Measurements from ENCODE around the gene CACNA1H. TPM values are rescaled to one million over a fixed set of nuclear protein-coding genes. Genes with fewer than 3 reads are reported as not detected.

CACNA1H gene
- total and polyA plus RNA-seq, 3 donors from 2014 or later: 41.1 to 69.0 (median 55.9) TPM

DNA sequence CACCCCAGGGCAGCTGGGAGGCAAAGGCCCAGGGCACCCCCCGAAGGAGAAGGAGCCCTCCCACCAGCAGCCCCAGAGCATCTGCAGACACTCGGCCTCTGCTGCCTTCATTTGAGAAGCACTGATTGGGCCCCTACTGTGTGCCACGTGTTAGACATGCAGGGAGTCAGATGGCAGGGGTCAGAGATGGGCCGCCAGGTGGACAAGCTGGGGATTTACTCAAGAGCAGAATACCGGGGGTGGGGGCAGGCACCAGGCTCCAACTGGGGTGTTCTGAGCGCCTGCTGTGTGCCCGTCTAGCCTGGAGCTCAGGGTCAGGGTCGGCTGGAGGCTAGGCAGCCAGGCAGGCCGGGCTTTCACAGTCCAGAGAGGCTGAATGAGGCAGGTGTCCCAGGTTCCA lies 53.4 kb downstream of the CACNA1H start:
- H3K36me3 ChIP-seq (ENCODE audit: low read depth, missing control alignments): no peaks in the 10 kb centered on the region
- H3K9me3 ChIP-seq: no peaks in the 10 kb centered on the region
- 60 to 77% methylated on average over 2 to 9 of the region's 9 CpGs for WGBS, 2 donors

DNA sequence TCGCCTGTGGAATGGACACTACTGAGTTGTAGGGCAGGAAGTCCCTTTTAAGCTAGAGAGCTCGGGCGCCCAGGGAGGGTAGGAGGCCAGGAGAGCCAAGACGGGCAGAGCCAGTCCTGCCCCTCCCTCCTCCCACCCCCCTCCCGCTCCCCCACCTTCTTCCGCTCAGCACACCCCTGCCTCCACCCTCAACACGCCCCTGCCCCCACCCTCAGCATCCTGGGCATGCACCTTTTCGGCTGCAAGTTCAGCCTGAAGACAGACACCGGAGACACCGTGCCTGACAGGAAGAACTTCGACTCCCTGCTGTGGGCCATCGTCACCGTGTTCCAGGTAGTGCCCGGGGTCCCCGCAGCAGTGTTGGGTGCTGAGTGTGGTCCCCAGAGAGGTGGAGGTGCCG lies 53.9 kb downstream of the CACNA1H start:
- Histone ChIP-seq H3K27ac (no peak overlapping the region), H3K36me3 (ENCODE audit: low read depth, missing control alignments) (no peaks in the 10 kb centered on the region), H3K4me1 (no peaks in the 10 kb centered on the region), H3K27me3 (no peaks in the 10 kb centered on the region), H3K9me3 (no peaks in the 10 kb centered on the region), H3K4me3 (no peak overlapping the region)
- intact Hi-C loops (cut with DNase I; ENCODE audit: low total_unique reads): no loop called here
- TF ChIP-seq, protein P1, sequence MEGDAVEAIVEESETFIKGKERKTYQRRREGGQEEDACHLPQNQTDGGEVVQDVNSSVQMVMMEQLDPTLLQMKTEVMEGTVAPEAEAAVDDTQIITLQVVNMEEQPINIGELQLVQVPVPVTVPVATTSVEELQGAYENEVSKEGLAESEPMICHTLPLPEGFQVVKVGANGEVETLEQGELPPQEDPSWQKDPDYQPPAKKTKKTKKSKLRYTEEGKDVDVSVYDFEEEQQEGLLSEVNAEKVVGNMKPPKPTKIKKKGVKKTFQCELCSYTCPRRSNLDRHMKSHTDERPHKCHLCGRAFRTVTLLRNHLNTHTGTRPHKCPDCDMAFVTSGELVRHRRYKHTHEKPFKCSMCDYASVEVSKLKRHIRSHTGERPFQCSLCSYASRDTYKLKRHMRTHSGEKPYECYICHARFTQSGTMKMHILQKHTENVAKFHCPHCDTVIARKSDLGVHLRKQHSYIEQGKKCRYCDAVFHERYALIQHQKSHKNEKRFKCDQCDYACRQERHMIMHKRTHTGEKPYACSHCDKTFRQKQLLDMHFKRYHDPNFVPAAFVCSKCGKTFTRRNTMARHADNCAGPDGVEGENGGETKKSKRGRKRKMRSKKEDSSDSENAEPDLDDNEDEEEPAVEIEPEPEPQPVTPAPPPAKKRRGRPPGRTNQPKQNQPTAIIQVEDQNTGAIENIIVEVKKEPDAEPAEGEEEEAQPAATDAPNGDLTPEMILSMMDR (IDR thresholded peaks at IDR 0.05): no peak
- no peak for TF ChIP-seq POLR2A (IDR thresholded peaks at IDR 0.05)
- 92 to 95% methylated on average over 4 to 16 of the region's 16 CpGs for WGBS, 2 donors
- no peak for DNase-seq

More for the DNA sequence above, 53.4 kb downstream of the CACNA1H start:
- H3K27ac ChIP-seq: no peak overlapping the region
- TF ChIP-seq, protein P1 (IDR thresholded peaks at IDR 0.05): no peak
- no peak for TF ChIP-seq POLR2A (IDR thresholded peaks at IDR 0.05)
- intact Hi-C loops (cut with DNase I; ENCODE audit: low total_unique reads): no loop called here
- no peak overlapping the region for H3K4me3 ChIP-seq
- no peaks in the 10 kb centered on the region for H3K27me3 ChIP-seq
- no peak for DNase-seq
- H3K4me1 ChIP-seq: no peaks in the 10 kb centered on the region

DNA sequence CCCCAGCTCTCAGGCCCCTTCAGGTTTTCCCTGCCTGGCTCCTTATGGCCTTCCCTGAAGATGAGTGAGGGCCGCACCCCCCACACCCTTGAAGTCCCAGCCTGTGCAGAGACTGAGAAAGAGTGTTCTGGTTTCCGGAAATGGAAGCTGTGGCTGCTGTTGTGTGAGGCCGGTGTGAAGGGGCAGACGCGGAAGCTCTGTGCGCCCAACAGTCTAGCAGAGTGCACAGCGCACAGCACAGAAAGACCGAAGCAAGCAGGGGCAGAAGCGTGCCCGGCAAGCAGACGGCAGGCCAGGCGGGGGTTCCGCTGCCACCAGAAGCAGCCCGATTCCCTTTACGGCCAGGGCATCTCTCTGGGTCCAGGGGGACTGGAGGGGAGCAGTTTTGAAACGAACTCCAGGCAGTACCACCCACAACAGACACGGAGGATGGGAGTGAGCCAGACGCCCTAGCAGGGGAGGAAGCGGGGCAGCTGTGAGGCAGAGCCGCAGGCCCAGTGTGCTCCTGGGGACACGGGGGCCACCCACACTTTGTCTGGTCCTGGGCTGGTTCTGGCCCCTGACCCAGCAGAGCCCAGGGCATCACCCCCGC lies 55.4 kb downstream of the CACNA1H start:
- no peak for DNase-seq
- 87 to 91% methylated on average over 18 to 22 of the region's 22 CpGs for WGBS, 2 donors
- TF ChIP-seq, protein P1 (IDR thresholded peaks at IDR 0.05): no peak
- no peak for TF ChIP-seq POLR2A (IDR thresholded peaks at IDR 0.05)
- H3K36me3 ChIP-seq (ENCODE audit: low read depth, missing control alignments): no peaks in the 10 kb centered on the region
- no peak overlapping the region for H3K27ac ChIP-seq
- H3K4me3 ChIP-seq: no peak overlapping the region
- intact Hi-C loops (cut with DNase I; ENCODE audit: low total_unique reads): no loop called here
- H3K4me1 ChIP-seq: no peaks in the 10 kb centered on the region
- H3K27me3 ChIP-seq: no peaks in the 10 kb centered on the region
- H3K9me3 ChIP-seq: no peaks in the 10 kb centered on the region

DNA sequence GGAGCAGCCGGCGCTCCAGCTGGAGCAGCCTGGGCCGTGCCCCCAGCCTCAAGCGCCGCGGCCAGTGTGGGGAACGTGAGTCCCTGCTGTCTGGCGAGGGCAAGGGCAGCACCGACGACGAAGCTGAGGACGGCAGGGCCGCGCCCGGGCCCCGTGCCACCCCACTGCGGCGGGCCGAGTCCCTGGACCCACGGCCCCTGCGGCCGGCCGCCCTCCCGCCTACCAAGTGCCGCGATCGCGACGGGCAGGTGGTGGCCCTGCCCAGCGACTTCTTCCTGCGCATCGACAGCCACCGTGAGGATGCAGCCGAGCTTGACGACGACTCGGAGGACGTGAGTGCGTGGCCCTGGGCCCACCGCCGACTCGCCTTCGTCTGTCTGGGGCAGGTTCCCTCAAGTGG lies 56.2 kb downstream of the CACNA1H start:
- Histone ChIP-seq H3K9me3 (no peaks in the 10 kb centered on the region), H3K36me3 (ENCODE audit: low read depth, missing control alignments) (no peaks in the 10 kb centered on the region), H3K4me3 (no peak overlapping the region), H3K27me3 (no peaks in the 10 kb centered on the region), H3K4me1 (no peaks in the 10 kb centered on the region), H3K27ac (no peak overlapping the region)
- intact Hi-C loops (cut with DNase I; ENCODE audit: low total_unique reads): no loop called here
- WGBS, 2 donors: 93 to 95% methylated on average over 18 to 25 of the region's 43 CpGs
- no peak for TF ChIP-seq POLR2A (IDR thresholded peaks at IDR 0.05)
- TF ChIP-seq, protein P1 (IDR thresholded peaks at IDR 0.05): no peak
- DNase-seq: no peak

DNA sequence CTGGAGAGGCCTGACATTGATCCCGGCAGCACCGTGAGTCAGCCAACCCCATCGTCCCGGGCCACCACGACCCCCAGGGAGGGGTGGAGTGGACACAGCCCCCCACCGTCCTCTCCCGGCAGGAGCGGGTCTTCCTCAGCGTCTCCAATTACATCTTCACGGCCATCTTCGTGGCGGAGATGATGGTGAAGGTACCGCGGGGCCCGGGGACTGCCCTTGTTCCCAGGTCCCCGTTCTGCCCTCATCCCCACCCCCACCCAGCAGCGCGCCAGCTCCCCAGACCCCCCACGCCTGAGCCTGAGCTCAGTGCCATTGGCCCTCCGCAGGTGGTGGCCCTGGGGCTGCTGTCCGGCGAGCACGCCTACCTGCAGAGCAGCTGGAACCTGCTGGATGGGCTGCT lies 57.6 kb downstream of the CACNA1H start:
- no peak for TF ChIP-seq POLR2A (IDR thresholded peaks at IDR 0.05)
- TF ChIP-seq, protein P1 (IDR thresholded peaks at IDR 0.05): no peak
- Histone ChIP-seq H3K36me3 (ENCODE audit: low read depth, missing control alignments) (no peaks in the 10 kb centered on the region), H3K4me3 (no peak overlapping the region), H3K4me1 (no peaks in the 10 kb centered on the region), H3K27me3 (no peaks in the 10 kb centered on the region), H3K9me3 (no peaks in the 10 kb centered on the region), H3K27ac (no peak overlapping the region)
- DNase-seq: no peak
- intact Hi-C loops (cut with DNase I; ENCODE audit: low total_unique reads): no loop called here
- WGBS, 2 donors: 89 to 94% methylated on average over 18 to 23 of the region's 23 CpGs

Measured in testis (tissue), 3 donors.